Measurements from ENCODE around the gene DDC.
A peak's percentile ranks its signal among the peaks of the same experiment; 100 is the strongest.
"Not testable (repeated sequence)": the region's sequence is repeated elsewhere in the genome, so short reads cannot be mapped to it uniquely, and the experiment has no call there.

The DDC gene

DNA sequence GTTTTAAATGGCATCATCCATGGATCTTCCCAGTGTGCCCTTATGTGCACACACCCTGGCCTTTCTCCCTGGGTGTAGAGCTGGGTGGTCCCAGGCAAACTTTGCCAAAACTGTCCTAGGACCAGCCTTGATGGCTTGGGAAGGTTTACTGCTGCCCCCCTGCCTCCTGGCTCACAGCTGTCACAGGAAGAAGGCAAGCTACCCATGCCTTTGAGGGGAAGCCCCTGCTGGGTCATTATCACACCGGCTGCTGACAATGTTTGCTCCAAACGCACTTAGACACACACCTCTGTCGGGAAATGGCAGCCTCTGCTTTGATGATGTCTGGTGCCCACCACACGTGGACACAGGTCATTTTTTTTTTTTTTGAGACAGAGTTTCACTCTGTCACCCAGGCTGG is 89.9 kb downstream of the DDC start:
- no peak for DNase-seq

DNA sequence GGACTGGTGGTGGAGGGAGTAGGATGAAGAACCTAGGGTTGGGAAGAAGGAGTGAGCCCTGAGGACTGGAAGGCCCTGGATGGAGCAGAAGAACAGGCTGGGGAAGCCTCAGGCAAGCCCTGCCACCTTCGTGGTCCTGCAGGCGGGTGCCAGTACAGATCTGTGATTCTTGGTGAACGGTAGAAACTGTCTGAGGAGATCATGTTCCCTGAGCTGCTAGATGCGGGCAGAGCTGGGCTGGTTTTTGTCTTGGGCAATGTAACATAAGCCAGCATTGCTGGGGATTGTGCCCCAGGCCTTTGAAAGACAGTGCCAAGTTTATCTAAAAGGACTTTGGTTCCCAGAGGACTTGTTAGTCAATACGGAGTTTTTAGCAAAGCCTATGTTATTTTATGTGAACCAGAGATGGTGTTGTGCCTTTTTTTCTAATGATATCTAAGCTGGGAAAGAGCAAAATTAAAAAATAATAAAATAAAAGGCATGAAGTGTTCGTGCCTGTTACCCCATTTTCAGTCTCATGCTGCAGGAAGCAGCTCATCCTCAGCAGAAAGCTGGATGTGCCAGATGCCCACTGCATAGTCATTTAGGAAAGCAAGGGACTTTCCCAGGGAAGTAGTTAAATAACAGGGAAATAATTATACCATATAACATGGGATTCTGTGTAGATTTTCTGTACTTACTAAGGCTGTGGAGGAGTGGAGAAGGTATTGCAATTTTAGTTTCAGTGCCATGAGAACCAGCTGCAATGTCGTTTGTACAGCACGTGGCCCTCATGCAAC is 90.6 kb downstream of the DDC start:
- DNase-seq: no peak

DNA sequence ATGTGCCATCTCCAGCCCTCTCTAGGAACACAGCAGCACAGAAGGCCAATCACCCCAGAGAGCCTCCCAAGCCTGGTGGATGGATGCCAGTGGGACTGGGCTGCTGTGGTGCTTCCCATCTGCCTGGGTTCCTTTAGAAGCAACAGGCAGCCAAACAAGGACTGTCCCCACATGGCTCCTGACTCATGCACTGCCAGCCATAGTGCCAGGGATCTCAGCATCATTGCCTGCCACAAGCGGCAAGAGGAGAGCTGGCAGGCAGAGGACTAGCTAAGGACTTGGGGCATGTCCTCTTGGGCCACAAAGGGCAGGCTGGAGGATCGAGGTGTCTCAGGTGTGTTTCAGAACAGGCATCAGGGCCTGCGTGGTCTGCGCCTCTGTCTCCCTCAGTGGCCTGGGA is 91.7 kb downstream of the DDC start:
- no peak for DNase-seq

DNA sequence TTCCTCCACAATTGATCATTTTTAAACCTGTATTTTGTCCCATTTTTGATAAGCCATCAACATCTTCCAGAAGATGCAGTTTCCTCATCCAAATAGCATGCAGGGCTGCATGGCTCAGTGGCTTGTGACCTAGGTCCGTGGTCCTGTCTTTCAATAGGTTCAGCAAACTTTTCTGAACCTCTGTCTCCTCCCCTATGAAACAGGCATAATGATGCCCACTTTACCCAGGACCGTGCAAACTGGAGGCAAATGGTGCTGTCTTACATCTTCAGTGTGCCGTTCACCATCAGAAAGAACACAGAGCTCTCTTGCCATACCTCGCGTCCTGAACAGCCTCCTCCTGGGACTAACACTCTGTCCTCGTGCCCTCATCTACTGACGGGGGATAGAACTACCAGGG is 92.8 kb downstream of the DDC start:
- no peak for DNase-seq

DNA sequence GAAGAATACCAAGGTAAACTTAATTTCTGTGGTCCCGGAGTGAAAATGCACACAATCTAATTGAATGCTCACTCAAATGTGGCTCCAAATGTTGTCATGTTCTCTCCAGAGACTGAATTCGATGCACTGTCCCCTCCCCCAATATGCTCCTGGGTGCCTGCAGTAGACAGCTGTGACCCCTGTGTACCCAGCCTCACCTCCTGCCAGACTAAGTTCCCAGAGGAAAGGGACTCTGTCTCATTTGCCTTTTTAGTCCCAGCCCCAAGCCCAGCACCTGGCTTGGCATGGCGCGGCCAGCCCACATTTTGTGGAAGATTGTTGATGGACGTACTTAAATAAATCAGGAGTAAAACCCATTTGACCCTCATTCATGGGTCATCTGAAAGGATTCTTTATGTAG is 93.2 kb downstream of the DDC start:
- no peak for DNase-seq

DNA sequence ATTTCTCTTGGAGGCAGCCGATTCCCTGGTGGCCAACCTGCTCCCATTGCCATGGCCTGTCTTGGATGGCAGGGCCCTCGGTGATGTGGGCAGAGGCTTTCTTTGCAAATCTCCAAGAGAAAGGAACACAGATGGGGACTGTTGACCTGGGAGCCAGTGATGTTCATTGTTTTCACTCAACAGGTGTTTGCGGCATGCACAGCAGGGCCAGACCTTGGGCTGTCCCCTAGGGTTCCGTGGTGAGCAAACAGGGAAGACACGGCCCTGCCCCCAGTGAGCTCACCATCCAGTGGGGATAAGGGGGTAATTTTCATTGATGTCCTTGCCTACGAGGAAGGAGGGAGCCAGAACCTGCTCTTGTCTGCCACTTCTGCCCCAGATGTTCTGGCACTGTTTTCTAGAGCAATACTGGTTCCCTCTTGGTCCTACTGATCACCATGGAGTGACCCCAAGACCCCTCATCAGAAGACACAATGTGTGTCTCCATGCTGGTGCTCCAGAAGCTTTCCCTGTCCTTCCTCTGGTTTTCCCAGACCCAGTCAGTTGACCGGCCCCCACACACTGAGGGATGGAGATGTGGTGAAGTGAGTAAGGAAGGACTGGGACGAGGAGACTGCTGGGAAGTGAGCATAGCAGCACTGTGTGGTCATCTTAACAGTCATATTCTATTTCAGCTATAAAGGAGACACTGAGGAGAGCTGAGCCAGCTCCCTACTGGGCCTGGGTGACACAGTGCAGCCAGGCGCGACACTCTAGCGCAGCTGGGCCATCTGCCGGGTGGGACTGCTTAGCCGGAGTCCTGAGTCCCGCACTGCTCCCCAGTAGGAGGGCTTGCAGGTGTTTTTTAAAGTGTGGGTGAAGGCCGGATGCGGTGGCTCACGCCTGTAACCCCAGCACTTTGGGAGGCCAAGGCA is 94.7 kb downstream of the DDC start:
- peak; percentile 36 for DNase-seq

DNA sequence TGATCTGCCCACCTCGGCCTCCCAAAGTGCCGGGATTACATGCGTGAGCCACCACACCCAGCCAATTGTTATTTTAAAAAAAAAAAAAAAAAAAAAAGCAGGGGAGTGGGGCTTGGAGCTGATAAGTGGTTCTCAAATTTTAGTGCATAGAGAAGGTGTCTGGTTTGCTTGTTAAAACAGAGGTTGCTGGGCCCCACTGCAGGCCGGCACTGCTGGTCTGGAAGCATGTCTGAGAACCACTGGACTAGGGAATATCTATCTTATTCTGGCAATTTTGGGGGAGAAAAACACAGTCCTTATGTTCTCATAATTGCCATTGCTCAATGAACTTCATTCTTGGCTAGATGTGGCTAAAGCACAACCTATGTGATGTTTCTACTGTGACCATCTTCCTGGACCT is 96.0 kb downstream of the DDC start:
- DNase-seq: no peak

DNA sequence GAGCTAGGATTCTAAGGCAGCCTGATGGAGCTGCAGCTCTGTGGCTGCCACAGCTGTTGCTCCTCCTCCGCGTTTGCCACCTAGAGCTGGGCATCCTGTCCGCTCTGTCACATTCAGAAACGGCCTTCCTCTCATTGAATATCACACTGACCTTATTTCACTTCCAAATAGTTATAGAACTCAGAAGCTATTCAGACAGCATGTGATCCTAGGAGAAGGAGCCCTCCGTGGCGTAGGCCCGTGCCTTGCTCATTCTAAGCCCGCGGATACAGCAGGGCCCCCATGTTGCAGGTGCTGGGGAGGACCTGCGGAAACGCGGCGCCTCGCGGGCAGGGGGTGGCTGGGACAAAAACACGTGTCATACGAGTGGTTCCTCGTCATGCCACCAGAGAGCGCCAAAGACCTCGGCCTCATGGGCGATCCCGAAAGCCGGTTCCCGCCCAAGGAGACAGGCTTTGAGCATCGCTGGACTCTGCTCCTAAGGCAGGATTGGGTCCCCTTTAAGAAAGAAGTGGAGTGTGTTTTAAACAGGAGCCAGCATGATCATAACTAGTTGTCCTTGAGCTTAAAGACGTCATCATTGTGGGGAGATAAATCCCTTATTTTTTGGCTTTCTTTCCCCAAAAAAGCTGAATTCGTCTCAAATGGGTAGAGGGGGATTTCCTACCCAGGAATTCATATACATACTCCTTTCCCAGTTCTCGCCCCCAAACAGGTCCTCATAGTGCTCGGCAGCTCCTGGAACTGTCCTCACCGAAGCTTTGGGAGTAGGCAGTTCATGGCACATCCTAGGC is 97.2 kb downstream of the DDC start:
- DNase-seq: peak; percentile 25

DNA sequence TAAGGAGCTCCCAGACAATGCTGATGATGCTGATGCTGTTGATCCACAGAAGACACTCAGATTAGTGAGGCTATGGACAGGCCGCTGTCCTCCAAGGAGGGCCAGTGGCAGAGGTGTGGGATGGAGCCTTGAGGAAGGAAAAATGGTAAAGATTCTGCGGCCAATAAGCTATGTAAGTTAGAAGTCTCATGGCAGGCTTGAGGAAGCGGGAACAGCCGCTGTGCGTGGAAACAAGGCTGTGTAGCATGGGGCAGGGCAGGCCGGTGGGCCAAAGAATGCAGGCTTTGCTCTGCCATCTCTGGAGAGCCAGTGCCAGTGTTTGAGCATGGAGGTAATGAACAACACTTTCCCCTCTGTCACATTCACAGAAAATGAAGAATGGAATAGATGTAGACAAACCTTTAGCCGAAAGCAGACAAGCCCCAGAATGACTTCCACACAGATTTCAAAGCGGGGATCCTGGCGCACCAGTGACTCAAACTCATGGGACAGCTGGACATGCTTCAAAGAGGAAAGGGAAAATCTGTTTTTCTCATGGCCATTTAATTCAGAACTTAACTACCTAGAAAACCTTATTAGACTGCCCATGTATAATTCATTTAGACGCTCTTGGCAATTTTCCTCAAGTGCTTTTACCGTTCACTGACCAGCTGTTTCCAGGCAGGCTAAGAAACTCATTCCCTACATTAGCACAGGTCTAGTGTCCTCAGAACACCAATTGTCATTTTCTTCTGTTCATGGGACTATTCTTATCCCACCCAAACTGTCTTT is 98.2 kb downstream of the DDC start:
- DNase-seq: no peak

DNA sequence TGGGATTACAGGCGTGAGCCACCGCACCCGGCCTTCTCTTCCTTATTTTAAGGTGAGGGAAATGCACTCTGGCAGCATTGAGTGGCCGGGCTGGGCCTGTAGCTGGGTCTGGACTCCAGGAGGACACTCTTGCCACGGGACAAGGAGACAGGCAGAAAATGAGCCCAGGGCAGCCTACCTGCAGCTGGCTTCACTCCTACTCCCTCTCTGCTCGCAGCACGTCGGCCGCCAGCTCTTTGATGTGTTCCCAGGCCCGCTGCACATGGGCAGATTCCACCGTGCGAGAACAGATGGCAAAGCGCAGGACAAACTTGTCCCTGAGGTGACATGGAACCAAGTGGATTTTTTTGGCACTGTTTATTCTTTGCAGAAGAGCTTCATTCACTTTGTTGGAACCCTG is 102.2 kb downstream of the DDC start:
- DNase-seq: no peak

DNA sequence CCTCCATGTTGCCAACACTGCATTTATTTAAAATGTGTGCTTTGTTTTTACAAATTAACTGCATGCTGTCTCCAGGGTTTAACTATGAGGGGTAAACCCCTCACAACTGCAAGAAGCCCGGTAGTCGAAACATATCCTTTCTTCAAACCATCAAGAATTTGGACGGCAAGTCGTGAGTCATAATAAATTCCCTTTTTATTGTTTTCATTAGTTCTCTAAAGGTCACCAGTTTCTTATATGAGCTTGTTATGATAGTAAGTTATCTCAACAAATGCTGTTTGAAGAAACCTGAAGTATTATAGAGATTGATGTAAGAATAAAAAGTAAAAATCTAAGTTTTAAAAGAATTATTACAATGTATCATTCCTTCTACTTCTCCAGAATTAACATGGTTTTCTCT is 102.8 kb downstream of the DDC start:
- no peak for DNase-seq

DNA sequence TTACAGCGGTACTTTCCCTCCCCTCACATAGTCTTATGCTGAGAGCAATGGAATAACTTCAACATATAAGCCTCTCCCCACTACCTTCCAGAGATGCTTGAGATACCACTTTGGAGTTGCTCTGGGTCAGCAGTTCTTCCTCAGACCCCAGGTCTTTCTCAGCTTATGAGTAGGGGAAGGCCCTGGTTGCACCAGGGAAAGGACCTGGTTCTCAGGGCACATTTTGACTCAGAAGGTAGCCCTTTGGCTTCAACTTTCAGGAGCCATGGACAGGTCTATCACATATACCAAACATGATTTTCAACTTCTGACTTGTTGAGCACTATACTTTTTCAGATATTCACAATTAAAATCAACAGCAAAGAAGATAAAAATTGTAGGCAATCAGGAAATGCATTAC is 103.5 kb downstream of the DDC start:
- no peak for DNase-seq

DNA sequence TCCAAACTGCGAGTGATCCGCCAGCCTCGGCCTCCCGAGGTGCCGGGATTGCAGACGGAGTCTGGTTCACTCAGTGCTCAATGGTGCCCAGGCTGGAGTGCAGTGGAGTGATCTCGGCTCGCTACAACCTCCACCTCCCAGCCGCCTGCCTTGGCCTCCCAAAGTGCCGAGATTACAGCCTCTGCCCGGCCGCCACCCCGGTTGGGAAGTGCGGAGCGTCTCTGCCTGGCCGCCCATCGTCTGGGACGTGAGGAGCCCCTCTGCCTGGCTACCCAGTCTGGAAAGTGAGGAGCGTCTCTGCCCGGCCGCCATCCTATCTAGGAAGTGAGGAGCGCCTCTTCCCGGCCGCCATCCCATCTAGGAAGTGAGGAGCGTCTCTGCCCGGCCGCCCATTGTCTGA is 106.0 kb downstream of the DDC start:
- DNase-seq: not testable (repeated sequence)

DNA sequence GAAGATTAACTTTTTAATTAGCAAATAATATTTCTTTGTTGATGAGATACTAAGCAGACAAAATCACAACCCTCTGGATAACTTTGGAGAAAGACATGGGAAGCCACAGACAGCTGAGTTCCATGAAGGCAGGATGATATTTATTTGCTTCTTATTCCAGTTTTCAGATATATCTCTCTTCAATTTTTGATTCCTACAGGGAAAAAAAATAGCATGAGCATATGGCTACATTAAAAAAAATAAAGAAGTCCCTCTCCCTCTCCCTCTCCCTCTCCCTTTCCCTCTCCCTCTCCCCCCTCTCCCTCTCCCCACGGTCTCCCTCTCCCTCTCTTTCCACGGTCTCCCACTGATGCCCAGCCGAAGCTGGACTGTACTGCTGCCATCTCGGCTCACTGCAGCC is 106.6 kb downstream of the DDC start:
- not testable (repeated sequence) for DNase-seq

DNA sequence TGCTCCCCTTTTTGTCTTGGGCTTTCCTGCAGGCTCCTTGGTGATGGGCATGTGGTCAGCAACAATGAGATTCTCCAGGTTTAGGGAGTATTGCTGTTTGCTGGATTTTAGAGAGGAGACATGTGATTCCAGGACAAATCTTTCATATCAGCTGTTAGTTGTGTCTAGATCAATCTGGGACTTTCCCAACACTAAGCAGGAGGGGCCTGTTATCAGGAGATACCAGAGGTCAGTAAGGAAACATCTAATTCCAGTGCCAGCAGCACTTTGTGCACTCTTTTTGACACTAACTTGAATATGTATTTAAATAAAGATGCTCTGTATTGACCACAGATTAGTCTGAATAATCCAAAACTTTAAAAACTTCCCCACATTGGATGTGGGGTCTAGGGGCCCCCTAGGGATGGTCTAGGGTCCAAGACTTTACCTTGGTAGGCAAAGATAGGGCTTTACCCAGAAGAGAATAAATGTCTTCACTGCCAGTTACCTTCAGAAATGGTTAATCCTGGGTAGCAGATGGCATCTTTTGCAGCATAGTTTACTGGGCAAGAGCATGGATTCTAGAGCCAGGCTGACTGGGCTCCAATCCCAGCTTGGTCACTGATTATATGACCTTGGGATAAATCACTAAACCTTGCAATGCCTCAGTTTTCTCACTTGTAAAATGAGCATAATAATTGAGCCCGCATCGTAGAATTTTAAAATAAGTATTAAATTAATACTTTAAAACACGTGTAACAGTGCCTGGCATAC is 108.7 kb downstream of the DDC start:
- DNase-seq: no peak

DNA sequence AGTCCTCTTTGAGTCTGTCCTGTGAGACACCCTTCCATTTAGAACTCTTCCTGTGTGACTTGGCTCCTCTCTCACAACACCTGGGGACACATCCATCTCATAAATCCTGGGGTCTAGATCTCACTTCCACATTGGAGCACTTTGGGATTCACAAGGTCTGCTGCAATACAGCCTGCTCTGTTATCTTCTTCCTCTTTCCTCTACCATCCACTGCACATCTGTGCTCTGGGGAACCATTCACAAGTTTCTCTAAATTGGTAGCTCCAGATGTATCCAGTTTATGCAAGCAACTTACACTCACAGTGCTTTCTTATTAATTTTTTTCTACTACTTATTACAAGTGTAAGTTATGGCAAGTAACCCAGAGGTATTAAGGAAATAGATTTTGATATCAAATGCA is 109.5 kb downstream of the DDC start:
- DNase-seq: no peak

DNA sequence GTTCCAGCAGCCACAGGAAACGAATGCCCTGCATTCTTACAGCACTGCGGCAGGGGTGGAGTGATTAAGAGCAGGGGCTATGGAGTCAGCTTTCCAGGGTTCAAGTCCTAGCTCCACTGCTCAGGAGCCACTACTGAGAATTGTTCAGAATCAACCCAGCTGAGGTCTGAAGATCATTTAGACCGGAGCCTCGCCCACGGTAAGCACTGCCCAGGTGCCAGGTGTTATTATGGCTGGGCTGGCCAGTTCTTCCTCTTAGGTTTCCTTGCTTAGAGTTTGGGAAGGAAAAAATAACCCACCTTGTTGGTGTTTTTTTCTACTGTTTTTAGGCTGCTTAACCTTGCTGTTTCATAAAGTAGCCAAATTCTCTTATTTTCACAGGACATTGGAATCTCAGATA is 110.2 kb downstream of the DDC start:
- DNase-seq: no peak

DNA sequence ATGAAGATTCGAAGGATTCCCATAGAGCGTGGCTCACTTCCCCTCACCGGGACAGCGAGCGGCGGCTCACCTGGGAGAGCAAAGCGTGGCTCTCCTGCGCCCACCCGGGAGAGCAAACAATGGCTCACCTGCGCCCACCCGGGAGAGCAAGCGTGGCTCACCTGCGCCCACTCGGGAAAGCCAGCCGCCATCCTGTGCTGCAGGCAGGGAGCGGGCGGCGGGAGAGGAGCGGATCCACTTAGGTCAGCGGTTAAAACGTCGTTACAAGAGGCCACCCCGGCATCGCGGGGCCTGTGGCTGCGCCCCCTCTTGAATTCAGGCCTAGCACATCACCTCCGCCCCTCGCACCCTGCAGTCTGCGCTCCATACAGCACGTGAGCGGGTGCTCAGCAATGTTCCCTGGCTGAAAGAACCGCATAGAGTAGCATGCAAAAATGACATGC is 114.6 kb downstream of the DDC start:
- no peak for DNase-seq

DNA sequence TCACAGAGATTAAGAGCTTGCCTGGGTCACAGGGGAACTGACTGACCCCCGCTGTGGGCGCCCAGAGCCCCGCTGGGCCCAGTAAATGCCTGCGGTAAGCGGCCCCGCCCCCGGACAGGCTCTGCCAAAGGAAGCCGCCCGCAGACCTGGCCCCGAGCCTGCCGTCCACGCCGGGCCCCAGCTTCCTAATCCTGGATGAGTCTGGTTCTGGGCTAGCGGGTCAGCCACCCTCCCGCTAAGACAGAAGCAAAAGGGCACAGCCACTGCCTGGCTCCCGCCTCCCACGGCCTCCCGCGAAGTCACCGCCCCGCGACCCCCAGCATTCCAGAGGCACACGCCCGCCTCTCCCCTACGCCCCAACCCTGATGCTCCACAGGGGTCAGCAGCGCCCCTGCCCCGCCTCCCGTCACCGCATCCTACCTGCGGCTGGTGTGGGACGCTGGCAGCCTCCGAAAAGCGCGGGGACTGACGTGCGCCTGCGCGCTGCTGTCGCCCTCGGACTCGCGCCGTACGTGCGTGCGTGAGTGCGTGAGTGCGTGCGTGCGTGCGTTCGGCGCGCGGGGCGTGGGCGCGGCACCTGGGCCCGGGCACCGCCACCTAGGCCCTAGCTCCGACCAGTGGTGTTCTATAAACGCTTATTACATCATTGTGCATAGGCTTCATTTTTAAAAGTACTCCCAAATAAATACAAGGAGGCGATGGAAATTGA is 115.2 kb downstream of the DDC start, which contains the start of gene FIGNL1:
Gene FIGNL1 (minus strand): TSS at position 470 of the 709 bp plus-strand sequence. CDS start 3,063 bp downstream, outside the sequence.
- peak; percentile 77 for DNase-seq

DNA sequence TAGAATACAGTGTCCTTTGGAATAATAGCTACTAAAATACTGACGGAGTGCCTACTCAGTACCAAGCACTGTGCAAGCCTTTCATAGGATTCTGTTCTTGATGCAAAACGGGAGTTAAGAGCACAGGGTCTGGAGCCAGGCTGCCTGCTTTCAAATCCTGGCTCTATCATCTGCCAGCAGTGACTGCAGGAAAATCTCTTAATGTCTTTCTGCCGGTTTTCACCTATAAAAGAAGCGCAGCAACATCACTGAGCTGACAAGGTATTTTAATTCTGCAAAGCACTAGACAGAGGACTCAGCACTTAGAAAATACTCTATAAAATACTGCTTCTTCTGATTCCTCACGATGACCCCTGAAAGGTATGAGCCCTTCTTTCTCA is 115.7 kb downstream of the DDC start:
- no peak for DNase-seq

DNA sequence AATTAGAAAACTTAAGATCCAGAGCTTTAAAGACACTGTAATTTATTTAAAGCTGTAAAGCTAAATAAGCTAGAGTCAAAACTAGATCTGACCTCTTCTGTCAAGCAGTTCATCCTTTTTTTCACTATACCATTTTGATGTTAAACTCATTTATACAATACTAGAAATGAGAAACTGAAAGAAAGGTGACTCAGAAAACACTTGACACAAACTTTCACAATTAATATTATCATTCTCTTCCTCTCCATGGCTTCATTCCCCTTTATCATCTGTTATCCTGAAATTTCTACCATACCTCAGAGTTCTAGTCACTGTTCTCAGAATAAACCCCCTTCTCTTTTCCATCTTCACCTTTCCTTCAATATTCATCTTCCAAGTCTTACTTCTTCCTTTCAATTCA is 116.4 kb downstream of the DDC start:
- no peak for DNase-seq
